Measurements from ENCODE around the gene SMAD7.

SMAD7 gene

GRCh38 chr18:48941672-48942071, 9.1 kb downstream of the SMAD7 start:
- Histone ChIP-seq H3K27ac (ENCODE audit: low read length) (peak overlapping the region; percentile 76), H3K27me3 (ENCODE audit: low read depth, low read length) (no peaks in the 10 kb centered on the region), H3K9me3 (ENCODE audit: control insufficient read depth in 1 of 2, low read length in 2 of 2) (no peaks in the 10 kb centered on the region), H3K36me3 (ENCODE audit: control insufficient read depth in 1 of 2, insufficient read depth in 2 of 2, low read length in 2 of 2) (peaks cover 7 to 8% of the 10 kb centered on the region in 2 donors), H3K4me3 (ENCODE audit: low read depth in 1 of 2, low read length in 2 of 2) (no peak overlapping the region), H3K4me1 (ENCODE audit: control insufficient read depth in 1 of 2, insufficient read depth in 2 of 2, low read length in 2 of 2) (peaks cover 43 to 90% of the 10 kb centered on the region in 2 donors)

- Histone ChIP-seq H3K27ac (ENCODE audit: low read length) (peak overlapping the region; percentile 76), H3K27me3 (ENCODE audit: low read depth, low read length) (no peaks in the 10 kb centered on the region), H3K36me3 (ENCODE audit: control insufficient read depth in 1 of 2, insufficient read depth in 2 of 2, low read length in 2 of 2) (peaks cover 8 to 10% of the 10 kb centered on the region in 2 donors), H3K4me1 (ENCODE audit: control insufficient read depth in 1 of 2, insufficient read depth in 2 of 2, low read length in 2 of 2) (peaks cover 37 to 88% of the 10 kb centered on the region in 2 donors), H3K4me3 (ENCODE audit: low read depth in 1 of 2, low read length in 2 of 2) (no peak overlapping the region), H3K9me3 (ENCODE audit: control insufficient read depth in 1 of 2, low read length in 2 of 2) (no peaks in the 10 kb centered on the region)
These were observed 9.7 kb downstream of the SMAD7 start for GRCh38 chr18:48940854-48941611.

- H3K36me3 ChIP-seq (ENCODE audit: control insufficient read depth in 1 of 2, insufficient read depth in 2 of 2, low read length in 2 of 2) = peaks cover 8 to 10% of the 10 kb centered on the region in 2 donors
- peak overlapping the region; percentile 11 to 45 for H3K4me3 ChIP-seq (ENCODE audit: low read depth in 1 of 2, low read length in 2 of 2)
- peak overlapping the region; percentile 20 for H3K27ac ChIP-seq (ENCODE audit: low read length)
- no peaks in the 10 kb centered on the region for H3K27me3 ChIP-seq (ENCODE audit: low read depth, low read length)
- no peaks in the 10 kb centered on the region for H3K9me3 ChIP-seq (ENCODE audit: control insufficient read depth in 1 of 2, low read length in 2 of 2)
- H3K4me1 ChIP-seq (ENCODE audit: control insufficient read depth in 1 of 2, insufficient read depth in 2 of 2, low read length in 2 of 2) = peaks cover 35 to 86% of the 10 kb centered on the region in 2 donors
These were observed 11.3 kb downstream of the SMAD7 start for GRCh38 chr18:48939205-48940097.

- H3K4me3 ChIP-seq (ENCODE audit: low read depth in 1 of 2, low read length in 2 of 2) = peak overlapping the region in 1 of 2 donors; percentile 45
- H3K27ac ChIP-seq (ENCODE audit: low read length) = peak overlapping the region; percentile 26
- H3K36me3 ChIP-seq (ENCODE audit: control insufficient read depth in 1 of 2, insufficient read depth in 2 of 2, low read length in 2 of 2) = peaks cover 8 to 10% of the 10 kb centered on the region in 2 donors
- no peaks in the 10 kb centered on the region for H3K27me3 ChIP-seq (ENCODE audit: low read depth, low read length)
- no peaks in the 10 kb centered on the region for H3K9me3 ChIP-seq (ENCODE audit: control insufficient read depth in 1 of 2, low read length in 2 of 2)
- peaks cover 35 to 84% of the 10 kb centered on the region in 2 donors for H3K4me1 ChIP-seq (ENCODE audit: control insufficient read depth in 1 of 2, insufficient read depth in 2 of 2, low read length in 2 of 2)
These were observed 11.9 kb downstream of the SMAD7 start for GRCh38 chr18:48938827-48939204.

GRCh38 chr18:48937869-48938750, 12.7 kb downstream of the SMAD7 start:
- Histone ChIP-seq H3K4me3 (ENCODE audit: low read depth in 1 of 2, low read length in 2 of 2) (peak overlapping the region in 1 of 2 donors; percentile 45), H3K36me3 (ENCODE audit: control insufficient read depth in 1 of 2, insufficient read depth in 2 of 2, low read length in 2 of 2) (peaks cover 8 to 10% of the 10 kb centered on the region in 2 donors), H3K27ac (ENCODE audit: low read length) (peak overlapping the region; percentile 45), H3K4me1 (ENCODE audit: control insufficient read depth in 1 of 2, insufficient read depth in 2 of 2, low read length in 2 of 2) (peaks cover 32 to 84% of the 10 kb centered on the region in 2 donors), H3K27me3 (ENCODE audit: low read depth, low read length) (no peaks in the 10 kb centered on the region), H3K9me3 (ENCODE audit: control insufficient read depth in 1 of 2, low read length in 2 of 2) (no peaks in the 10 kb centered on the region)

GRCh38 chr18:48935433-48935774, 15.4 kb downstream of the SMAD7 start:
- H3K36me3 ChIP-seq (ENCODE audit: control insufficient read depth in 1 of 2, insufficient read depth in 2 of 2, low read length in 2 of 2) = peaks cover 0 to 4% of the 10 kb centered on the region in 2 donors
- peak overlapping the region in 1 of 2 donors; percentile 27 for H3K4me3 ChIP-seq (ENCODE audit: low read depth in 1 of 2, low read length in 2 of 2)
- H3K9me3 ChIP-seq (ENCODE audit: control insufficient read depth in 1 of 2, low read length in 2 of 2) = no peaks in the 10 kb centered on the region
- no peaks in the 10 kb centered on the region for H3K27me3 ChIP-seq (ENCODE audit: low read depth, low read length)
- H3K4me1 ChIP-seq (ENCODE audit: control insufficient read depth in 1 of 2, insufficient read depth in 2 of 2, low read length in 2 of 2) = peaks cover 38 to 85% of the 10 kb centered on the region in 2 donors
- peak overlapping the region; percentile 87 for H3K27ac ChIP-seq (ENCODE audit: low read length)

- H3K4me1 ChIP-seq (ENCODE audit: control insufficient read depth in 1 of 2, insufficient read depth in 2 of 2, low read length in 2 of 2) = peaks cover 43 to 85% of the 10 kb centered on the region in 2 donors
- peaks cover 0 to 4% of the 10 kb centered on the region in 2 donors for H3K36me3 ChIP-seq (ENCODE audit: control insufficient read depth in 1 of 2, insufficient read depth in 2 of 2, low read length in 2 of 2)
- H3K9me3 ChIP-seq (ENCODE audit: control insufficient read depth in 1 of 2, low read length in 2 of 2) = no peaks in the 10 kb centered on the region
- H3K4me3 ChIP-seq (ENCODE audit: low read depth in 1 of 2, low read length in 2 of 2) = peak overlapping the region; percentile 26 to 27
- H3K27me3 ChIP-seq (ENCODE audit: low read depth, low read length) = no peaks in the 10 kb centered on the region
- peak overlapping the region; percentile 87 for H3K27ac ChIP-seq (ENCODE audit: low read length)
These were observed 15.9 kb downstream of the SMAD7 start for GRCh38 chr18:48934723-48935432.

- Histone ChIP-seq H3K4me3 (ENCODE audit: low read depth in 1 of 2, low read length in 2 of 2) (peak overlapping the region; percentile 21 to 42), H3K27ac (ENCODE audit: low read length) (peak overlapping the region; percentile 87)
These were observed 16.4 kb downstream of the SMAD7 start for GRCh38 chr18:48934415-48934722.

GRCh38 chr18:48933578-48934414, 17.0 kb downstream of the SMAD7 start:
- Histone ChIP-seq H3K4me1 (ENCODE audit: control insufficient read depth in 1 of 2, insufficient read depth in 2 of 2, low read length in 2 of 2) (peaks cover 53 to 89% of the 10 kb centered on the region in 2 donors), H3K27ac (ENCODE audit: low read length) (peak overlapping the region; percentile 74), H3K4me3 (ENCODE audit: low read depth in 1 of 2, low read length in 2 of 2) (peak overlapping the region; percentile 21 to 42), H3K36me3 (ENCODE audit: control insufficient read depth in 1 of 2, insufficient read depth in 2 of 2, low read length in 2 of 2) (peaks cover 0 to 4% of the 10 kb centered on the region in 2 donors), H3K27me3 (ENCODE audit: low read depth, low read length) (no peaks in the 10 kb centered on the region), H3K9me3 (ENCODE audit: control insufficient read depth in 1 of 2, low read length in 2 of 2) (no peaks in the 10 kb centered on the region)

More at GRCh38 chr18:48934415-48934722, 16.4 kb downstream of the SMAD7 start:
- Histone ChIP-seq H3K27me3 (ENCODE audit: low read depth, low read length) (no peaks in the 10 kb centered on the region), H3K36me3 (ENCODE audit: control insufficient read depth in 1 of 2, insufficient read depth in 2 of 2, low read length in 2 of 2) (peaks cover 0 to 4% of the 10 kb centered on the region in 2 donors), H3K9me3 (ENCODE audit: control insufficient read depth in 1 of 2, low read length in 2 of 2) (no peaks in the 10 kb centered on the region), H3K4me1 (ENCODE audit: control insufficient read depth in 1 of 2, insufficient read depth in 2 of 2, low read length in 2 of 2) (peaks cover 48 to 85% of the 10 kb centered on the region in 2 donors)

Measured in muscle layer of duodenum (tissue), 2 donors.